Lower leg skin (tissue), 3 donors: ENCODE results near the gene GORAB.

Source experiments
- CTCF ChIP-seq, 3 donors: fragments of 450-650 bp; IDR thresholded peaks; one replicate each; pipeline ENCODE4 v1.5.1; 2016; ENCODE audit warnings: antibody characterized with exemption in 3 of 3, mild to moderate bottlenecking in 3 of 3, moderate library complexity in 2 of 3
- POLR2A ChIP-seq, 2 donors: fragments of 450-650 bp; IDR thresholded peaks; one replicate each; pipeline ENCODE4 v1.6.1; 2016 to 2017; ENCODE audit warnings: antibody characterized with exemption in 2 of 2, mild to moderate bottlenecking in 1 of 2, moderate library complexity in 1 of 2

- TF ChIP-seq CTCF (IDR thresholded peaks at IDR 0.05): no peak
- no peak for TF ChIP-seq POLR2A (IDR thresholded peaks at IDR 0.05)
Observed at GRCh38 chr1:170555370-170555769, 23.4 kb downstream of the GORAB start.
